Measurements from ENCODE around the gene ANKRD11. TPM values are rescaled to one million over a fixed set of nuclear protein-coding genes. Genes with fewer than 3 reads are reported as not detected.

The ANKRD11 gene
- total and polyA plus RNA-seq, 9 donors: 52.1 to 188 (median 109) TPM

DNA sequence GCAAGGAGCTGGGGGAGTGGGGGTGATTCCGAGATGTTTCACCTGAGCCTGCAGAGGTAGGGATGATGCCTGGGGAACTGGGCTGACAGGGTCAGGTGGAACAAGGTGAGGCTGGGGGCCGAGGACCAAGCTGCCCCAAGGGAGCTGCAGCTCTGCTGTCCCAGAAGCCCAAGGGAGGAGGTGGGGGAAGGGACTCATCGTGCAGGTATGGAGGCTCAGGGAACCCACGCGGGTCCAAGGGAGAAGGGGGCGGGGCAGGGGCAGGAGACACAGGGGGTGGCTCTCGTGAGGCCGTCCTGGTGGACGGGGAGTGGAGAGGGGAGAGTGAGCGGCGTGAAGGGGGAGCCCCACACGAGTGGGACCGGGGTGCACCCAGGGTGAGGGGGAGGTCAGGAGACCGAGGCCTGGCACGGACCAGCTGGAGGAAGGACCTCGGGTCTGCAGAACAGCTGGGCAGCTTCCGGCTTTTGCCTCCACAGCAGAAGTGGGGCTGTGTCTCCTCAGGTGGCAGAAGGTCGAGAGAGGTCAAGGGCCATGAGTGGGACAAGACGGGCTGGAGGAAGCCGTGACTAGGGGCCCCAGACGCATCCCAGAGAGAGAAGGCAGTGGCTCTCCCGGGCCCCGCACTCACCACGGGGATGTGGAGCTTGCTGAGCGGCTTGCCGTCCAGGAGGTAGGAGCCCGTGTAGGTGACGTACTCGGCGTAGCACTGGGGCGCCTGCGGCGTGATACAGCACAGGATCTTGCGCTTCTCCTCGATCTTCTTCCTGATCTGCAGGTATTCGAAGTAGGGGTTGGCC lies 211.7 kb downstream of the ANKRD11 start:
- WGBS, 3 donors: 83 to 87% (median 86%) methylated on average over 36 of the region's 36 CpGs
- intact Hi-C loops (cut with DNase I): no loop called here

DNA sequence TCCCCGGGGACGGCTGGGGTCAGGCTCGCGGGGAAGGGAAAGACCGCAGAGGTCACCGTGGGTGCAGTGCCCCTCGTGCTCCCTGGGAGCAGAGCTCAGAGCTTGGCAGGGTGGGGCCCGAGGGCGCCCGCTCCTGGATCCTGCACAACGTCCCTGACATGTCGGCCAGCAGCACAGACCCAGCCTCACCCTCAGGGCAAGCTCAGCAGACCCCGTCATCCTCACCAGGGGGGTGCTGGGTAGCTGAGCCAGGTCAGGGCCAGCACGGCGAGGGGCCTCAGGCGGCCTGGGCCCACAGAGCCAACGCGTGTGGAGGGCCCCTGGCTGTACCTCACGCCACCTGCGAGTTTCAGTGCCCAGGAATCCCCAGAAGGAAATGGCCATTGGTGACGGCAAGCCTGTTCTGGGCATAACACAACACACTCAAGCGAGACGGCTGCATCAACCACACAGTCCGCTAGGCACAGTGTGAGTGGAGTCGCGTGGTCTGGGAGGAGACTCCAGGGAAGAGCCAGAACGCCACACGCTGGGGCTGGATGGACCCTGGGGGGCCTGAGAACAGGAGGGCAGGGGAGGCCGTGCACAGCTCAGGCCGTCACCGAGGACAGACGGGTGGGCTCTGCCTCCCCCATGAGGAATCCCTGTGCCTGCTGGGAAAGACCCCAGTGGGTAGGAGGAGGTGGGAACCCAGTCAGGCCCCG lies 212.6 kb downstream of the ANKRD11 start:
- Histone ChIP-seq H3K9me3 (no peaks in the 10 kb centered on the region), H3K4me1 (ENCODE audit: insufficient read depth) (peaks cover 10% of the 10 kb centered on the region), H3K27me3 (no peaks in the 10 kb centered on the region), H3K36me3 (no peaks in the 10 kb centered on the region), H3K4me3 (no peak overlapping the region), H3K27ac (no peak overlapping the region)
- WGBS, 3 donors: 65 to 82% (median 67%) methylated on average over 28 to 33 of the region's 33 CpGs
- intact Hi-C loops (cut with DNase I): no loop called here
- DNase-seq: peak in 3 of 5 donors; percentile 41 to 72 (median 51)
- TF ChIP-seq, protein P1, sequence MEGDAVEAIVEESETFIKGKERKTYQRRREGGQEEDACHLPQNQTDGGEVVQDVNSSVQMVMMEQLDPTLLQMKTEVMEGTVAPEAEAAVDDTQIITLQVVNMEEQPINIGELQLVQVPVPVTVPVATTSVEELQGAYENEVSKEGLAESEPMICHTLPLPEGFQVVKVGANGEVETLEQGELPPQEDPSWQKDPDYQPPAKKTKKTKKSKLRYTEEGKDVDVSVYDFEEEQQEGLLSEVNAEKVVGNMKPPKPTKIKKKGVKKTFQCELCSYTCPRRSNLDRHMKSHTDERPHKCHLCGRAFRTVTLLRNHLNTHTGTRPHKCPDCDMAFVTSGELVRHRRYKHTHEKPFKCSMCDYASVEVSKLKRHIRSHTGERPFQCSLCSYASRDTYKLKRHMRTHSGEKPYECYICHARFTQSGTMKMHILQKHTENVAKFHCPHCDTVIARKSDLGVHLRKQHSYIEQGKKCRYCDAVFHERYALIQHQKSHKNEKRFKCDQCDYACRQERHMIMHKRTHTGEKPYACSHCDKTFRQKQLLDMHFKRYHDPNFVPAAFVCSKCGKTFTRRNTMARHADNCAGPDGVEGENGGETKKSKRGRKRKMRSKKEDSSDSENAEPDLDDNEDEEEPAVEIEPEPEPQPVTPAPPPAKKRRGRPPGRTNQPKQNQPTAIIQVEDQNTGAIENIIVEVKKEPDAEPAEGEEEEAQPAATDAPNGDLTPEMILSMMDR (IDR thresholded peaks at IDR 0.05): no peak
- TF ChIP-seq POLR2A (IDR thresholded peaks at IDR 0.05) (no peak), EP300 (IDR thresholded peaks at IDR 0.05) (no peak)

More for the DNA sequence above, 211.7 kb downstream of the ANKRD11 start:
- Histone ChIP-seq H3K4me3 (no peak overlapping the region), H3K36me3 (no peaks in the 10 kb centered on the region), H3K27me3 (no peaks in the 10 kb centered on the region), H3K27ac (no peak overlapping the region), H3K4me1 (ENCODE audit: insufficient read depth) (peaks cover 10% of the 10 kb centered on the region), H3K9me3 (no peaks in the 10 kb centered on the region)
- DNase-seq: peak in 2 of 5 donors; percentile 32
- TF ChIP-seq POLR2A (IDR thresholded peaks at IDR 0.05) (no peak), EP300 (IDR thresholded peaks at IDR 0.05) (no peak)
- TF ChIP-seq, protein P1 (IDR thresholded peaks at IDR 0.05): no peak

DNA sequence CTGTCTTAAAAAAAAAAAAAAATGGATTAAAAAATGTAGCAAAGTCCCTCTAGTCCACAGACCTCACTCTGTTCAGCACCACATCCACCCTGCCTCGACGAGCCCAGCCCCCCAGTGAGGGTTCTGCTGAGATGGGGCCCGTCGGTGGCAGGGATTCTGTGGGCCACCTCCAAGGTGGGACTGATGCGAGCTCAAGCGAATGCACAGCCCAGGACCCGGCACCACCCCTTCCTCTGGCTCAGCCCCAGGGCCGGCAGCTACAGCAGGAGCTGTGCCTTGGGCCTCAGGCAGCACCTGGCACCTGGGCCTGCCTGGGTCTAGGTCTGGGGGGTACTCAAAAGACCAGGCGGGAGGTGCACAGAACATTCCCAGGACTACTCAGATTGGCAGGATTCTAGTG lies 213.3 kb downstream of the ANKRD11 start:
- Histone ChIP-seq H3K4me3 (no peak overlapping the region), H3K27ac (no peak overlapping the region), H3K4me1 (ENCODE audit: insufficient read depth) (peaks cover 10% of the 10 kb centered on the region), H3K9me3 (no peaks in the 10 kb centered on the region), H3K27me3 (no peaks in the 10 kb centered on the region), H3K36me3 (no peaks in the 10 kb centered on the region)
- WGBS, 3 donors: 81 to 85% (median 81%) methylated on average over 9 of the region's 9 CpGs
- intact Hi-C loops (cut with DNase I): no loop called here
- DNase-seq: no peak
- TF ChIP-seq, protein P1 (IDR thresholded peaks at IDR 0.05): no peak
- TF ChIP-seq POLR2A (IDR thresholded peaks at IDR 0.05) (no peak), EP300 (IDR thresholded peaks at IDR 0.05) (no peak)

DNA sequence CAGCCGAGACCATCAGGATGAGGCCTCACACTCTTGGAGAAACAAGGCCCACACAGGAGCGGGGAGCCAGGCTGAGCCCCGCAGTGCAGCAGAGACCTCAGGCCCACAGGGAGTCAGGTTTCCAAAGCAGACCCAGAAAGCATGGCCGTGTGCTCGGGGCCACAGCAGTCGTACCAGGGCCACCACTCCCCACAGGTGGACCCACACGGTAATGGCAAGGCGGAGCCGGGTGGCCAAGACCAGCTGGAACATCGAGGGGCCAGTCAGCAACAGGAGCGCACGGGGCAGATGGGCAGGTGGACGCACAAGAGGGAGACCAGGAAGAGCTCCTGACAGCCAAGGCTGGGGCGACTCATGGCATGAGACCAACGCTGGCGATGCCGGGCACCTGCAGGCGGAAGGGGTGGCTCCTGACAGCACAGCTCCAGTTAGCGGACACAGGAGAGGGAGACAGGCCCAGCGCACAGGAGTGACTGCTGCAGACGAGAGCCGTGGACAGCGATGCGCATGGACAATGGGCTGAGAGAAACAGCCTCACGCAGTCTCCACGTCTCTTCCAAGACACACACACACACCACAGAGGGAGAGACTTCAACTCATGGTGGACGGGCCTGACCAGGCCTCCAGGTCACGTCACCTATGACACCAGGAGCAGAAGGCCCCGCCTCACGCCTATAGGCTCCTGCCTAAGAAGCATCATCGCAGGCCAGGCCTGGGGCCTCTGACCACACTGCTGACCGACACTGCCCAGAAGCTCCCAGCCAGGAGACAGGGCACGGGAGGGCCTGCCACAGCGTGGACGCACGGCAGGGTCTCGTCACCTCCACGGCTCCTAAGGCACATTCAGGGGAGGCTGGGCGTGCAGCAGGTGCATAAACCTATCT lies 214.3 kb downstream of the ANKRD11 start:
- no peak overlapping the region for H3K4me3 ChIP-seq
- H3K36me3 ChIP-seq: no peaks in the 10 kb centered on the region
- peaks cover 10% of the 10 kb centered on the region for H3K4me1 ChIP-seq (ENCODE audit: insufficient read depth)
- TF ChIP-seq, protein P1 (IDR thresholded peaks at IDR 0.05): no peak
- TF ChIP-seq POLR2A (IDR thresholded peaks at IDR 0.05) (no peak), EP300 (IDR thresholded peaks at IDR 0.05) (no peak)
- 91 to 93% (median 92%) methylated on average over 39 of the region's 39 CpGs for WGBS, 3 donors
- H3K9me3 ChIP-seq: no peaks in the 10 kb centered on the region
- peak in 2 of 5 donors; percentile 26 to 38 for DNase-seq
- H3K27ac ChIP-seq: no peak overlapping the region
- intact Hi-C loops (cut with DNase I): no loop called here
- no peaks in the 10 kb centered on the region for H3K27me3 ChIP-seq
